ENCODE data around the gene PATL2.

Gene PATL2

GRCh38 chr15:44666210-44667038 lies 44.7 kb downstream of the PATL2 start:
- no peak overlapping the region for H3K27ac ChIP-seq (replicated peaks)
- DNase-seq (ENCODE audit: low read depth in 1 of 2, low spot score in 1 of 2): peak in 1 of 2 experiments; percentile 17
- no peaks in the 10 kb centered on the region for H3K27me3 ChIP-seq (ENCODE audit: insufficient read depth, poor library complexity, severe bottlenecking)
- H3K4me3 ChIP-seq (replicated peaks; ENCODE audit: insufficient read depth, low read length): no peak overlapping the region
- 0 out of 2 replicates have a peak, but pooled peaks have one; percentile 16 for TF ChIP-seq SPI1 (IDR thresholded peaks at IDR 0.05; ENCODE audit: borderline replicate concordance, low read depth)
- TF ChIP-seq CTCF (IDR thresholded peaks at IDR 0.05; ENCODE audit: insufficient read depth, low read length): no peak

- peak; percentile 95 to 99 for DNase-seq (ENCODE audit: low read depth in 1 of 2, low spot score in 1 of 2)
- Histone ChIP-seq H3K27me3 (ENCODE audit: insufficient read depth, poor library complexity, severe bottlenecking) (no peaks in the 10 kb centered on the region), H3K4me3 (replicated peaks; ENCODE audit: insufficient read depth, low read length) (peak within 1 kb of the TSS; percentile 80), H3K27ac (replicated peaks) (peak within 1 kb of the TSS; percentile 95)
- TF ChIP-seq GABPA (IDR thresholded peaks at IDR 0.05; ENCODE audit: low read depth) (peak; percentile 78), REST (IDR thresholded peaks at IDR 0.05; ENCODE audit: insufficient replicate concordance, low read depth) (no peak), POLR2AphosphoS5 (IDR thresholded peaks at IDR 0.05; ENCODE audit: low read depth) (peak; percentile 90), CTCF (IDR thresholded peaks at IDR 0.05; ENCODE audit: insufficient read depth, low read length) (peak; percentile 86), SPI1 (IDR thresholded peaks at IDR 0.05; ENCODE audit: borderline replicate concordance, low read depth) (no peak; the same call in 1 of the 2 replicates)
Observed at GRCh38 chr15:44663410-44664308, 47.5 kb downstream of the PATL2 start, which contains the start of gene SPG11. Gene SPG11, minus strand, starts transcription at chr15:44663662. Its CDS starts 15 bp downstream, at chr15:44663647.

GRCh38 chr15:44662478-44663409 lies 48.4 kb downstream of the PATL2 start:
- TF ChIP-seq REST (IDR thresholded peaks at IDR 0.05; ENCODE audit: insufficient replicate concordance, low read depth) (peak; percentile 20), CTCF (IDR thresholded peaks at IDR 0.05; ENCODE audit: insufficient read depth, low read length) (no peak), SPI1 (IDR thresholded peaks at IDR 0.05; ENCODE audit: borderline replicate concordance, low read depth) (0 out of 2 replicates have a peak, but pooled peaks have one; percentile 14)
- peak; percentile 74 to 80 for DNase-seq (ENCODE audit: low read depth in 1 of 2, low spot score in 1 of 2)

More at GRCh38 chr15:44662478-44663409, 48.4 kb downstream of the PATL2 start:
- H3K27me3 ChIP-seq (ENCODE audit: insufficient read depth, poor library complexity, severe bottlenecking): no peaks in the 10 kb centered on the region
- peak overlapping the region; percentile 80 for H3K4me3 ChIP-seq (replicated peaks; ENCODE audit: insufficient read depth, low read length)
- H3K27ac ChIP-seq (replicated peaks): peak overlapping the region; percentile 95
